ENCODE data around the gene SULT1E1. TPM values are rescaled to one million over a fixed set of nuclear protein-coding genes. Genes with fewer than 3 reads are reported as not detected.
A peak's percentile ranks its signal among the peaks of the same experiment; 100 is the strongest.

Gene SULT1E1
- total RNA-seq, 1 donor from 2014 or later: 114 TPM

GRCh38 chr4:69835766-69836165 lies 24.2 kb downstream of the SULT1E1 start:
- no peak for TF ChIP-seq CTCF (IDR thresholded peaks at IDR 0.05)
- no peak for TF ChIP-seq POLR2A (IDR thresholded peaks at IDR 0.05)
- TF ChIP-seq POLR2AphosphoS5 (IDR thresholded peaks at IDR 0.05; ENCODE audit: insufficient read depth in 1 of 2, low read depth in 1 of 2): no peak

GRCh38 chr4:69833251-69833650 lies 26.7 kb downstream of the SULT1E1 start:
- intact Hi-C loops (cut with DNase I): no loop called here
- H3K4me3 ChIP-seq: no peak overlapping the region
- no peaks in the 10 kb centered on the region for H3K36me3 ChIP-seq
- TF ChIP-seq CTCF (IDR thresholded peaks at IDR 0.05) (no peak), POLR2AphosphoS5 (IDR thresholded peaks at IDR 0.05; ENCODE audit: insufficient read depth in 1 of 2, low read depth in 1 of 2) (peak in 1 of 2 donors; percentile 16), POLR2A (IDR thresholded peaks at IDR 0.05) (no peak)
- no peaks in the 10 kb centered on the region for H3K9me3 ChIP-seq
- no peak overlapping the region for H3K27ac ChIP-seq
- no peaks in the 10 kb centered on the region for H3K27me3 ChIP-seq
- peaks cover 48% of the 10 kb centered on the region for H3K4me1 ChIP-seq
- DNase-seq (ENCODE audit: extremely low spot score in 2 of 2): no peak

More at GRCh38 chr4:69835766-69836165, 24.2 kb downstream of the SULT1E1 start:
- peaks cover 32% of the 10 kb centered on the region for H3K4me1 ChIP-seq
- H3K36me3 ChIP-seq: no peaks in the 10 kb centered on the region
- H3K9me3 ChIP-seq: no peaks in the 10 kb centered on the region
- H3K27ac ChIP-seq: no peak overlapping the region
- DNase-seq (ENCODE audit: extremely low spot score in 2 of 2): no peak
- H3K27me3 ChIP-seq: no peaks in the 10 kb centered on the region
- intact Hi-C loops (cut with DNase I): no loop called here
- H3K4me3 ChIP-seq: no peak overlapping the region

GRCh38 chr4:69832326-69833030 lies 27.5 kb downstream of the SULT1E1 start:
- Histone ChIP-seq H3K36me3 (no peaks in the 10 kb centered on the region), H3K9me3 (no peaks in the 10 kb centered on the region), H3K27me3 (no peaks in the 10 kb centered on the region), H3K4me1 (peaks cover 48% of the 10 kb centered on the region), H3K27ac (peak overlapping the region; percentile 50), H3K4me3 (no peak overlapping the region)
- TF ChIP-seq POLR2A (IDR thresholded peaks at IDR 0.05) (no peak), POLR2AphosphoS5 (IDR thresholded peaks at IDR 0.05; ENCODE audit: insufficient read depth in 1 of 2, low read depth in 1 of 2) (no peak), CTCF (IDR thresholded peaks at IDR 0.05) (no peak)
- no peak for DNase-seq (ENCODE audit: extremely low spot score in 2 of 2)
- intact Hi-C loops (cut with DNase I): no loop called here

GRCh38 chr4:69831646-69832325 lies 28.2 kb downstream of the SULT1E1 start:
- intact Hi-C loops (cut with DNase I): no loop called here
- TF ChIP-seq CTCF (IDR thresholded peaks at IDR 0.05) (no peak), POLR2AphosphoS5 (IDR thresholded peaks at IDR 0.05; ENCODE audit: insufficient read depth in 1 of 2, low read depth in 1 of 2) (no peak), POLR2A (IDR thresholded peaks at IDR 0.05) (no peak)
- H3K27me3 ChIP-seq: no peaks in the 10 kb centered on the region
- no peaks in the 10 kb centered on the region for H3K9me3 ChIP-seq
- no peak overlapping the region for H3K4me3 ChIP-seq
- H3K27ac ChIP-seq: peak overlapping the region; percentile 50
- no peak for DNase-seq (ENCODE audit: extremely low spot score in 2 of 2)
- peaks cover 48% of the 10 kb centered on the region for H3K4me1 ChIP-seq
- H3K36me3 ChIP-seq: no peaks in the 10 kb centered on the region

GRCh38 chr4:69831270-69831627 lies 28.7 kb downstream of the SULT1E1 start:
- intact Hi-C loops (cut with DNase I): no loop called here
- no peak for DNase-seq (ENCODE audit: extremely low spot score in 2 of 2)

More at GRCh38 chr4:69831270-69831627, 28.7 kb downstream of the SULT1E1 start:
- no peaks in the 10 kb centered on the region for H3K36me3 ChIP-seq
- H3K9me3 ChIP-seq: no peaks in the 10 kb centered on the region
- H3K27me3 ChIP-seq: no peaks in the 10 kb centered on the region
- peaks cover 48% of the 10 kb centered on the region for H3K4me1 ChIP-seq
- no peak overlapping the region for H3K27ac ChIP-seq
- TF ChIP-seq POLR2AphosphoS5 (IDR thresholded peaks at IDR 0.05; ENCODE audit: insufficient read depth in 1 of 2, low read depth in 1 of 2): no peak
- no peak for TF ChIP-seq POLR2A (IDR thresholded peaks at IDR 0.05)
- H3K4me3 ChIP-seq: no peak overlapping the region

Measured in vagina (tissue), 2 donors.